ENCODE results near the gene SSNA1.

- TF ChIP-seq CTCF (IDR thresholded peaks at IDR 0.05) (no peak), POLR2A (IDR thresholded peaks at IDR 0.05) (no peak)
Measured at GRCh38 chr9:137173796-137174664, 14.4 kb upstream of the SSNA1 start.
